HepG2 (cell line): ENCODE measurements around the gene ANKAR. TPM values are rescaled to one million over a fixed set of nuclear protein-coding genes. Genes with fewer than 3 reads are reported as not detected.

Experiments used
- HNF1A ChIP-seq, 2 experiments: sonication (generic) in 1 of 2; formaldehyde crosslinking in 1 of 2; IDR thresholded peaks; 2 replicates each; pipeline versions ENCODE4 v1.4.0 to v1.6.1; 2016 to 2020; ENCODE audit warnings: borderline replicate concordance in 1 of 2, low read depth in 1 of 2, mild to moderate bottlenecking in 1 of 2, missing genetic modification reagents in 1 of 2
- TEAD2 ChIP-seq: sonication (generic); formaldehyde crosslinking; IDR thresholded peaks from 2 replicates; pipeline ENCODE4 v1.9.0; 2021; ENCODE audit warnings: missing genetic modification reagents
- UBTF ChIP-seq: sonication (generic); formaldehyde crosslinking; IDR thresholded peaks from 2 replicates; pipeline ENCODE4 v1.4.0; 2020; ENCODE audit warnings: mild to moderate bottlenecking, missing genetic modification reagents
- ZBTB40 ChIP-seq, 2 experiments: fragments of 450-650 bp in 1 of 2; sonication (generic) in 1 of 2; formaldehyde crosslinking in 1 of 2; IDR thresholded peaks; 2 replicates each; pipeline versions ENCODE4 v1.6.1 to v1.8.0; 2016 to 2022; ENCODE audit warnings: antibody characterized with exemption in 1 of 2, mild to moderate bottlenecking in 1 of 2, missing genetic modification reagents in 1 of 2
- ZNF143 ChIP-seq: sonication (generic); formaldehyde crosslinking; IDR thresholded peaks from 2 replicates; pipeline ENCODE4 v1.4.0; 2020; ENCODE audit warnings: missing genetic modification reagents
- ZNF496 ChIP-seq: sonication (generic); formaldehyde crosslinking; IDR thresholded peaks from 2 replicates; pipeline ENCODE4 v1.8.1; 2023; ENCODE audit warnings: mild to moderate bottlenecking, moderate library complexity, missing genetic modification reagents; ENCODE audit not compliant: insufficient replicate concordance
- ZNF563 ChIP-seq: sonication (generic); formaldehyde crosslinking; IDR thresholded peaks from 2 replicates; pipeline ENCODE4 v1.8.0; 2022; ENCODE audit warnings: mild to moderate bottlenecking, moderate library complexity, missing genetic modification reagents
- ZNF570 ChIP-seq: sonication (generic); formaldehyde crosslinking; IDR thresholded peaks from 2 replicates; pipeline ENCODE4 v1.4.0; 2020; ENCODE audit warnings: mild to moderate bottlenecking, missing genetic modification reagents, borderline replicate concordance
- ZNF878 ChIP-seq: sonication (generic); formaldehyde crosslinking; IDR thresholded peaks from 2 replicates; pipeline ENCODE4 v1.8.1; 2023; ENCODE audit warnings: mild to moderate bottlenecking, missing genetic modification reagents, moderate library complexity
- polyA plus RNA-seq, 8 experiments: library from polyadenylated mRNA; depleted of rRNA in 3 of 8; stranded (reverse) in 7 of 8; unstranded in 1 of 8; fragments of >200 nt; fragmentation: Illumina TruSeq in 4 of 8; extraction: Trizol in 4 of 8; gene quantifications; 2 replicates each; pipeline versions ENCODE4 v1.2.1 to v1.2.3, GENCODE V29; 2011 to 2016; ENCODE audit warnings: low read depth in 4 of 8, missing spikeins in 1 of 8, mixed read lengths in 1 of 8; ENCODE audit not compliant: insufficient read depth in 1 of 8
- total RNA-seq, 5 experiments: library from RNA; depleted of rRNA; stranded (reverse); fragments of >200 nt; fragmentation: Illumina TruSeq; extraction: Trizol; gene quantifications; 2 replicates each; pipeline ENCODE4 v1.2.3, GENCODE V29; 2016; ENCODE audit warnings: low read depth in 1 of 5

The ANKAR gene
- total and polyA plus RNA-seq, 2 of the 13 experiments (the other 11 are each of a cell fraction or from before 2014, with no cell fraction given): 3.6 to 5.0 TPM

GRCh38 chr2:189674374-189675112 is at the start of gene ANKAR (continued):
- TF ChIP-seq HNF1A (IDR thresholded peaks at IDR 0.05; ENCODE audit: low read depth) (no peak), HNF1A (CRISPR knock-in tag; IDR thresholded peaks at IDR 0.05; ENCODE audit: borderline replicate concordance) (peak; percentile 55; the same call in 1 of the 2 replicates), ZNF570 (no peak; the same call in 1 of the 2 replicates), ZNF496 (CRISPR knock-in tag) (no peak), TEAD2 (no peak; the same call in 1 of the 2 replicates), ZNF878 (peak; percentile 98), ZNF563 (peak; percentile 99), UBTF (peak; percentile 100), ZBTB40 (IDR thresholded peaks at IDR 0.05) (no peak), ZBTB40 (CRISPR knock-in tag; IDR thresholded peaks at IDR 0.05) (peak; percentile 95), ZNF143 (CRISPR knock-in tag) (peak; percentile 69)
